KBM-7 (cell line): ENCODE measurements around the gene ITPR3.

Experiments
- DNase-seq: peaks from one replicate; pipeline ENCODE4 v3.0.0-alpha.2; 2015
- in situ Hi-C: fragments of 300-500 bp; cut with MboI; formaldehyde crosslinking; loops from 2 replicates; pipeline ENCODE4 v1.14.3; 2020; ENCODE audit warnings: low sequenced_read_pairs, low pct_unique_long_range_greater_than_20kb, mixed read lengths

The ITPR3 gene

DNA sequence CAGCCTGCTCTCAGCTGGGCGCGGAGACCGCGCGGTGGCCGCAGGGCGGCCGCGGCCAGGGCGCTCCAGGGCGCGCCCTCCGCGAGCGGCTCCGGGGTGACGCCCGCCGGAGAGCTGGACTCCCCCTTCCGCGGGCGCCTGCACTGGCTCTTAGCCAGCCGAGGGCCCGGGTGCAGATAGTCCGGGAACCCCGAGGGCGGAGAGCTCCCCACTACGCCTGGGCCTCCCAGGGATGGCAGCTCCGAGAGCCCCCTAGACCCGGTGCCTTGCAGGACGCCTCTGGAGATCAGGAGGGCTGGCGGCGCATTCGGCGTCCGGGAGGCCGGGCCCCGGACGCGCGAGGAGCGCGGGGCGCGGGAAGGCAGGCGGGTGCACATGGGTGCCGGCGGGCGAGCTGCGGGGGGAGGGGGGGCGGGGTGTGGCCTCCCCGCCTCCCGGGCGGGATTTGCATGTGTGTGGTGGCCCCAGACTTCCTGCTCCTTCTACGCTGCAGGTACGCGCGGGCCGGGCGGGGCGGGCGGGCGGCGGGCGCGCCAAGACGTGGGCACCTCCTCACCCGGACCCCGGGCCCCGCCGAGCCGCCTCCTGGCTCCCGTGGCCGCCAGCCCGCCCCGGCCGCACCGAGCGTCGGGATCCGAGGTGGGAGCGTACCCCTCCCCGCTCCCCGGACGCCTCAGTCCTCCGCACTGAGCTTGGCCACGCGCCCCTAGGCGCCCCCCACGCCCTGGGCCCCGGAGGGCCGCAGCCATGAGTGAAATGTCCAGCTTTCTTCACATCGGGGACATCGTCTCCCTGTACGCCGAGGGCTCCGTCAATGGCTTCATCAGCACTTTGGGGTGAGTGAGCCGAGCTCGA lies at the start of gene ITPR3:
TSS of gene ITPR3 (plus strand) at position 467 of the 855 bp plus-strand sequence. CDS start at position 748, 281 bp downstream.
- DNase-seq = peak; percentile 61
- in situ Hi-C loops = no loop called here

DNA sequence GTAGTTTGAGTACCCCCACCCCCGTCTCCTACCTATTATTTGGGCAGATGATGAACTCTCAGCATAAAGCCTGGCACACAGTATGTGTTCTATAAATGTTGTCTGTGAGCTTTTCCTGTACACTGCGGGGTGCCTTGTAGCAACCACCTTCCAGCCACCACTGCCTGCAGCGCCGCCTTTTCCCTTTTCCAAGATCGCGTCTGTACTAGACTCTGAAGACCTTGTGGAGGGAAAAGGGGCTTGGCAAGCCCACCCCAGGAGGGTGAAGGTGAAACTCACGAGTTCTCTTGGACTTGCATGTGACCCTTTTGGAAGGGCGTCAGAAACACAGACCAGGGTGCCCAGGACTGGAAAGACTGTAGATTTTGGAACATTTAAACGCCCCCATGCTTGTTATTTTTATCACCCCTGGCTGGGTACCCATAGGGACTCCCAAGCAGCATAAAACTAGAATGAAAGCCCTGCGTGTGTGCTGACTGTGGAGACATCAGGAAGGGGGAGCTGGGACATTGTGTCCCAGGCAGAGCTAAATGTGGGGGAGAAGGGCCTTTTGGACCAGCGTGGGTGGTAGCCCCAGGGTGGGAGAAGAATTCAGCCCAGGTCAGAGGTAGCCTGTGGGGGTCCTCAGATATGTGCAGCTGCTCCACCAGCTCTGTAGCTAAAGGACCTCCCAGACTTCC lies 49.3 kb upstream of the ITPR3 start:
- in situ Hi-C loops = no loop called here
- DNase-seq = no peak

DNA sequence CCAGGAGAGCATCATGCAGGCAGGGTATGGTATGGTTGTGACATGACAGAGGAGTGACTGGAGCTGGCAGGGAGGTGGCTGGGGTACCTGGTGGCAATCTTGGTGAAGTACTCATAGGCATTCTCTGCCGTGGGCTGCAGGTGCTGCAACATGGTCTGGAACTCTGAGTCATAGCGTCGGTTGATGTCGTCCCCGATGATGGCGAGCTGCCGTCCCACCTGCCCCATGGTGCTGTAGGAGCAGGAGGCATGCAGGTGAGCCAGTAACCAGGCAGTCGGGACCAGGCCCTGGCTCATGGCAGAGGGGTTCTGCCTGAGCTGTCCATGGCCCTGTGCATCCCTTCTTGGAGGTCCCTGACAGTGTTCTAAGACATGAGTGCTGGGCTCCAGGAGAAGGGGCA lies 45.9 kb upstream of the ITPR3 start:
- in situ Hi-C loops = no loop called here
- DNase-seq = no peak

DNA sequence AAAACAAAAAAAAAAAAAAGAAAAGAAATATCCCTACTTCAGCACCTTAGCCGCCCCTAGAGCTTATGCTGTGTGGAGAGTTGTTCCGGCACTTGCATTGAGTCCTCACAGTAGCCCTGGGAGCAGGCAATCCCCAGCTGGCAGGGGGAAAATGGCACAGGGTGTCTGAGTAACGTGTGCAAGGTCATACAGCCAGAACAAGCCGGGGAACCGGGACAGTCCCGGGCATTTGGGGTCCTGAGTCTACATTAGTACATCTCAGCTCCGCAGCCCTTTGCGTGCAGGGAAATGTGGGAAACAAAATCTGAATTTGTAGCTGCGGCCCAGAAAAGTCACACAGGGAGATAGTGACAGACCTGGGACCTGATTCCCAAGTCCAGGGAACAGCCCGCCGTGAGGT lies 44.5 kb upstream of the ITPR3 start:
- in situ Hi-C loops = no loop called here
- no peak for DNase-seq

DNA sequence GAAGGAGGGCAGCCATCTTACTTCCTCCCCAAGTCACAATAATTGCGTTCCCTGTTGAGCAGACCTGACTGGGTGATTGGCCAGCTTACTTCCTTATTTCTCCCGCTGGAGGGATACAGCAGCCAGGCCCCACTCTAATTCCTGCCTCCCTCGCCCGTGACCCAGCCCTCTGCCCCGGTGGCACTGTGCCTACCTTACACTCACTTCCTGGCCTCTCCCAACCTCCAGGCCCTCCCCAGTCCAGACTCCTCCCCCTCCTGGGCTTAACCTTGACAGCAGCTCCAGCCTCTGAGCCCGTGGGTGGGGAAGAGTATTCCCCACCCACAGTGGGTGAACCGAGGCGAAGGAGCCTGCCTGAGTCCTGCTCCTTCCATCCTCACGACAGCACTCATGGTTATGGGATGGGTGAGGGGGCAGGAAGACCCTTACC lies 44.0 kb upstream of the ITPR3 start:
- DNase-seq = peak; percentile 97
- in situ Hi-C loops = no loop called here

DNA sequence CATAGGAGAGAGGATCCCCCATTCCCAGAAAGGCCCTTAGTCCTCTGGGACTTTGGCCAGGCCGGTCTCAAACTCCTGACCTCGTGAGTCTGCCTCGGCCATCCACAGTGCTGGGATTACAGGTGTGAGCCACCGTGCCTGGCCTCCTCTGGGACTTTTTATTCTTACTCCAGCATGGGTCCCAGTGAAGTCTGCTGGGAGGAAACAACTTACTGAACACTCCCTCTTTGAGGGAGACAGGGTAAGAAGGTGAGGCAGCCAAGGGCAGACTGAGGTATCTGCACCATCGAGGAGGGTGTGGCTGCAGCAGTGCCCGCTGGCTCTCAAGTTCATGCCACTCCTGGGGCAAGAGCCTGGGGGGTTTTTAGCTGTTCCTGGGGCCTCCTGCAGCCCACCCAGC lies 43.4 kb upstream of the ITPR3 start:
- DNase-seq = peak; percentile 4
- in situ Hi-C loops = no loop called here

DNA sequence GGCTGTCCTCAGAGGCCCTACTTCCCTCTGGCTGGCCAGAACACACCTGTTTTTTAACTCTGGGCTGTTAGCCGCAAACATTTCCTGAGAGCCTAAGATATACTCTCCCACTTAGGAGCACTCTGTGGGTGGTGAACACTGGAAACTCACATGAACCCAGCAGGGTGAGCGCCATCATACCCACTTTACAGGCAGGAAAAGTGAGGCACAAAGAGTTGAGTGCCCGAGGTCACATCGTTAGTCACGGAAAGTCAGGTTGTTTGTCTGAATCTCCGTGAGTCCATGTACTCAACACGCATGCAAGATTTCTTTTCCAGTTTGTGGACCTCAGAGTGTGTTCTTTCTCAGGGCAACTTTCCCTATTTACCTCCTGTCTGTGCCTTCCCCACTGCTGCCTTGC lies 43.0 kb upstream of the ITPR3 start:
- in situ Hi-C loops = no loop called here
- DNase-seq = no peak

DNA sequence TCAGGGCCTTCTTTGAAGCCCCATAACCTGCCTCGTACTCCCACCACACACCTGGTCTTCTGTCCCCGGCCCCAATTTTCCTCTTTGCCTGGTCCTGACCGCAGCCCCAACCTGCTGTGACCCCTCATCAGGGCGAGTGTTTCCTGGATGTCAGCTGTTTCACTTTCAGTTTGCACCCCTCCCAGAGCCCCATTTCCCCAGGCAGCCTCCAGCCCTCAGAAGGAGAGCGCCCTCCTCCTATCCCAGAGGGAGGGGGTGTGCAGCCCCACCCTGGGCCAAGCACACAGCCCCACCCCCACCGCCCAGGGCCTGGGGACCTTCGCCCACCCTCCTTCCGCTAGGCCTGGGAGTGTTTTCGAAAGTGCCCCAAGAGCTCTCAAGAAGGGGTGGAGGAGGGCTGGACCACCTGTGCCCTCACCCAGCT lies 42.5 kb upstream of the ITPR3 start:
- peak; percentile 37 for DNase-seq
- in situ Hi-C loops = no loop called here

DNA sequence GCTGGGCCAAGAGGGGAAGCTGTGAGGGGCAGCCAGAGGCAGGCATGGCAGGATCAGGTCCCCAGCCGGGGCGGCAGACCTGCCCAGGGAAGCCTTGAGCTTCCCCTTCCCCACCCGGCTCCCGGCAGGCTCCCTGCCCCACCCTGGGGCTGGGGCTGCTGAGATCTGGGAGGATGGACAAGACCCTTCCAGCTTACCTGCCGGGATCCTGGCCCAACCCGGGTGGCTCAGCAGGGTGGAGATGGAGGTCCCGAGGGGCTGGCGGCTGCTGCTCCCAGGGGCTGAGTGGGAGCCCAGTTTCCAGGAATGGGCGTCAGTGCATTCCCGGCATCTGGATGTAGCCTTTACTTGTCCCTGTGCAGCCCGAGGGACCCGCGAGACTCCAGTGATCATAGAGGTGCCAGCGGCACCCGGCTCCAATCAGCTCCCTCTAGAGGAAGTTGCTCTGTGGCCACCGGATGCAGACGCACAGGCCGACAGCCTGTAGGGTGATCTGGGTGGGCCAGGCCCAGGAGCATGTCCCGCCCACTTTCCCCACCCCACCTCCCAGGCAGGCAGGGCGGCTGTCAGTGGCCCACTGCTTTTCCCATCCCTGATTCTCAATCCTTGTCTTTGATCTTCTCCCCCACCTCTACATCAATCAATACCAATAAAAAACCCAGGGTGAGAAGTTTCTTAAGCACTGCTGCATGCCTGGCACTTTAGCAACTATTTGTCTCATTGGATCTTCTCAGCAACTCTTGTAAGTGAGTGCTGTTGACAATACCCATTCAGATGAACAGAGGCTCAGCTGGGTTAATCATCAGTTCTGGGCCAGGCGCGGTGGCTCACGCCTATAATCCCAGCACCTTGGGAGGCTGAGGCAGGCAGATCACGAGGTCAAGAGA lies 41.1 kb upstream of the ITPR3 start, which contains the start of gene BAK1:
TSS of gene BAK1 (minus strand) at position 449 of the 887 bp plus-strand sequence. CDS start 2,672 bp downstream, outside the sequence.
- DNase-seq = peak; percentile 89
- in situ Hi-C loops = no loop called here

DNA sequence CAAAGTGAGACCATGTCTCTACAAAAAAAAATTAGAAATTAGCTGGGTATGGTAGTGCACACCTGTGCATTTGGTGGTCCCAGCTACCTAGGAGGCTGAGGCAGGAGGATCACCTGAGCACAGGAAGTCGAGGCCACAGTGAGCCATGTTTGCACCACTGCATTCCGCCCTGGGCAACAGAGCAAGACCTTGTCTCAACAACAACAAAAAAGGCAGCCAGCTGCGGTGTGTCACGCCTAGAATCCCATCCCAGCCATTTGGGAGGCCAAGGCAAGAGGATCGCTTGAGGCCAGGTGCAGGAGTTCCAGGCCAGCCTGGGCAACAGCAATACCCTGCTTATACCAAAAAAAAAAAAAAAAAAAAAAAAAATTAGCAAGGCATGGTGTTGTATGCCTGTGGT lies 39.9 kb upstream of the ITPR3 start:
- in situ Hi-C loops = no loop called here

DNA sequence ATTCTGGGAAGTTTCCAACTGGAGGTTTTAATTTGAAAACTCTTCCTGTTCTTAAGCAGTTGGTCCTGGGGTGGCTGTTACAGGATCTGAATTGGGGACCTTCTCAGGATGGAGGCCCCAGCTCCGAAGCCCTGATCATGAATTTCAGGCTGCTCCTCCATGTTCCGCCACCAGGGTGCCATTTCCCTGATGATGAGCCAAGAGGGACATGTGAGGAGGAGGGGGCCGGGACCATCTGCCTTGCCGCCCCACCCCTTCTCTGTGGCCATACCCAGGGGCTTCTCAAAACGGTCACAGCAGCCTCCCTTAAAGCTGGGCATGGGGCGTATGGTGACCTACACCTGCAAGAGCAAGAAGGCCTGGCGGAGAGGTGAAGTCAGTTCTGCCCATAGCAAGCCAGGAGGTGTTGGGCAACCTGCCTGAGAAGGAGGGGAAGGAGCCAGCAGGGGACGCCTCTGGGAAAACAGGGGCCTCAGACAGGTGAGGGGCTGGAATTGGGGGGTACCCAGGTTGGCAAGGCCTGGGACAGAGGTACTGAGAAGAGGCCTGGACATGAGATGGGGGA lies 37.4 kb upstream of the ITPR3 start:
- in situ Hi-C loops = no loop called here
- DNase-seq = peak; percentile 41

More for the DNA sequence above, 39.9 kb upstream of the ITPR3 start:
- DNase-seq = no peak

DNA sequence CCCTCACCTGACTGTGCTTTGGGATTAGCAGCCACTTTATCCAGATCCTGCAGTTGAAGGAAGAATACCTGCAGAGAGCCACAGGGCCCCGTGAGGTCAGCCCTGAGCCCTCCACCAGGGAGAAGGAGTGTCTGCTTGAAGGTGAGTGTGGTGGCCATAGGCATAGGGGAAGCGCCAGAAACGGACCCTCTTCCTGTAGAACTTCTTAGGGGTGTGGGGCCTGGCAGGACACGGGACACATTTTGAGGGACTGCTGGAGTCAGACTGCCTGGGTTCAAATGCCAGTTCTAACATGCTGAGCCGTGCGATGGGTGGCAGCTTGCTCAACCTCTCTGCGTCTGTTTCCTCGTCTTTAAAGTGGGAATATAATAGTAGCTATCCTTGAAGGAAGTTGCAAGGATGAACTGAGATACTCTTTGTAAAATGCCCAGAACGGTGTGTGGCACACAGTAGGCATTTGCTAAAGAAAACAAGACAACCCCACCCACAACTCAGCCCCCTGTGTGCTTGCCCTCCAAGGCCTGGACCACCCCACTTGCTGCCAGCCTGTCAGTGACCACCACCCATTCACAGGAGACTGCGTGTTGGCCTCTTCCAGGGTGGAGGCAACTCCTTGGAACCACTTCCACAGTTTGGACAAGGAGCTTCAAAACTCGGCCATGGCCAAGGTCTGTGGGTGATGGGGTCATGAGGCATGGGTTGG lies 36.3 kb upstream of the ITPR3 start:
- no peak for DNase-seq
- in situ Hi-C loops = no loop called here

DNA sequence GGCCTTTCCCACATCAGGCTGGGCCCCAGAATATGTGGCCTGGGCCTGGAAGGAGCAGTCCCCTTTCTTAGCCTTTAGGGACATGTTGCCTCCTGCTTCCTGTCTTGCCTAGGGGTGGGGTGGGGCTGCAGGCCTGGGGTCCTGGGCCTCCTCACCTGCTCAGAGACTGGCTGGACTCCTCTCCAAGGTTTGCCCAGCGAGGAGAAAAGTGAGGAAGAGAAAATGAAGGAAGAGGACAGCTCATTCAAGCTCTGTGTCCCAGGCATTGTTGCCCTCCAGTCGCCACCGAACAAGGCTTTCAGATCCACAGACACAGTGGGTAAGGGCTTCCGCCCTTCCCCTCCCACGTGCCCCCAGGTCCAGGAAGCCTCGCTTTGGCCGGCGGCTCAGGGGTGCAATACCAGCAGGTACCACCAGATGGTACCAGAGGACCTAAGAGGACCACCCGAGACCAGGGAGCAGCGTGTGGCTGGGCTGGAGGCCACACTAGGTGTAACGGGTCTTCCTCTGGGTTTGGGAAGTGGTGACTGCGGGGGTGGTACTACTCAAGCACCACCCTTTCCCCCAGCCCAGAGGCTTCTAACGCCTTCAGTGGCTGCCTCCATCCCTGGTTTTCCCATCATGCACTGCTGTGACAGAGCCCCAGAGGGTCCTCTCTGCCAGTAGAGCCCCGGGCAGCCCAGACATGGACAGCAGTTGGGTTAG lies 35.6 kb upstream of the ITPR3 start:
- DNase-seq = peak; percentile 92
- in situ Hi-C loops = no loop called here

DNA sequence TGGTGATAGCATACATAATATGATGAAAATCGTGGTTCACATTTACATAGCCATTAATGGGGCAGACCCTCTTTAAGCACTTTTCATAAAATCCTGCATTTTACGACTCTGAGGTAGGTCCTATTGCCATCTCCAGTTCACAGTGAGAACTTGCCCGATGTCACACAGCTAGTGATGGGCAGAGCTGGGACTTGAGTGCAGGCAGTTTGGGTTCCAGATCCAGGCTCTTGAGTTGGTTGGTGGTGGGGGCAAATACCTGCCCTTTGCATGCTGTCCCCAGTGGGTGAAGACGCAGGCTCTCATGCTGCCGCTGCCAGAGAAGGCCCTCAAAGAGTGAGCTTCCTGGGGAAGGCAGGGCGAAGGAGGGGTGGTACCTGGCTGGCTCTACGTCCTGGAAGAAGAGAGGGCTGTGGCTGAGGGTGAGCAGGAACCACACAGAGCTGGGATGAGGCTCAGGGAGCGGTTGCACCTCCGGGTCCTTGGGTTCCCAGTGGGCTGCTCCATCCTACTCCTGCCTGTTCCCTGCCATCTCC lies 34.9 kb upstream of the ITPR3 start:
- no peak for DNase-seq
- in situ Hi-C loops = no loop called here

DNA sequence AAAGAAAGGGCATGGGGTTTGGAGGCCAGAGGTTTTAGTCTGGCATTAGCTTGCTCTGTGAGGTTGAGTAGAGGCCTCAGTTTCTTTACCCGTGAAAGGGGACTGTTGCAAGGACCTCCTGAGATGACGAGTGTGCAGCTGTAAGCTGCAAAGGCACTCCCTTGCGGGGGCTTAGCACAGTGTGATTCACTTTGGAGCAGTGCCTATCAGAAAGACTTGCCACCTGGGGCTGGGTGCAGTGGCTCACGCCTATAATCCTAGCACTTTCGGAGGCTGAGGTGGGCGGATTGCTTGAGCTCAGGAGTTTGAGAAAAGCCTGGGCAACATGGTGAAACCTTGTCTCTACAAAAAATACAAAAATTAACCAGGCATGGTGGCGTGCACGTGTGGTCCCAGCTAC lies 33.6 kb upstream of the ITPR3 start:
- in situ Hi-C loops = no loop called here
- no peak for DNase-seq

DNA sequence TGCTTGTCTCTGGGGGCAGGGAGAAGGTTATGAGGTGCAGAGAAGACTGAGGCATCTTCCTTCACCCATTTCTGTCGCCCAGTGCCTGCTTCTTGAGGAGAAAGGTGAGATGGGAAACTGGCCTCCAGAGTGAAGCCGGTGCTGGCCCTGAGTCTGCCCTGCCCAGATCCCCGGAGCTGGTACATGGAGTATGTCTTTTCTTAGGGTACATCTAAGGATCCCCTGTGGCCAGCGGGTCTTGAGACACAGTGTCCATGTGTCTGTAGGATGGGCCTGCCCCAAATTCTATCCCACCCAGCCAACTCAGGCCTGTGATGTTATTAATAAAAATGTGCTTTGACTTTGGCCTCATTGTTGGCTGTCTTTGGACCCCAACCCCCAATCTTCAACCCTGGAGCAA lies 32.2 kb upstream of the ITPR3 start:
- DNase-seq = no peak
- in situ Hi-C loops = no loop called here

DNA sequence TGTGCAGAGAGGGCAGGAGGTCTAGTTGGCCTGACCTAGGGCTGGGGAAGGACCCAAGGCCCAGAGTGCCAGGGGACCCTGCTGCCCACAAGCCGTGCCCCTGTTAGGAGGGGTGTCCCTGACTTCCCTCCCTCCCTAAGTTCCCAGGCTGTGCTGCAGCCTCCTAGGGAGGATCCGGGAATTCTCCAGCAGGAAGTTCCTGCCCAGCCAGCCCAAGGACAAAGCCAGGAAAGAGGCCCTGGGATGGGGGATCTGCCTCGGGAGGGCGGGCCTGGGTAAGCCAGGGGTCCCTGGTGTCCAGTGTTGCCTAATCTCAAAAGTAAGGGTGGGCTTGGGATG lies 31.8 kb upstream of the ITPR3 start:
- in situ Hi-C loops = no loop called here
- DNase-seq = no peak
